ENCODE data around the gene TRAPPC2L. TPM values are rescaled to one million over a fixed set of nuclear protein-coding genes. Genes with fewer than 3 reads are reported as not detected.

TRAPPC2L gene
- total RNA-seq, 1 donor from 2014 or later: 52.7 TPM

GRCh38 chr16:88863426-88863825 lies 6.5 kb downstream of the TRAPPC2L start:
- Histone ChIP-seq H3K36me3 (peaks cover 34% of the 10 kb centered on the region), H3K27ac (replicated peaks) (no peak overlapping the region), H3K4me1 (peaks cover 4% of the 10 kb centered on the region), H3K4me3 (no peak overlapping the region), H3K27me3 (ENCODE audit: low read depth) (peaks cover 9% of the 10 kb centered on the region), H3K9me3 (replicated peaks) (no peaks in the 10 kb centered on the region)
- DNase-seq: no peak
- intact Hi-C loops (cut with micrococcal nuclease): no loop called here
- TF ChIP-seq CTCF (IDR thresholded peaks at IDR 0.05; ENCODE audit: borderline replicate concordance): no peak

GRCh38 chr16:88864099-88864498 lies 7.2 kb downstream of the TRAPPC2L start:
- Histone ChIP-seq H3K27me3 (ENCODE audit: low read depth) (peaks cover 9% of the 10 kb centered on the region), H3K4me3 (no peak overlapping the region), H3K4me1 (no peaks in the 10 kb centered on the region), H3K36me3 (peaks cover 34% of the 10 kb centered on the region), H3K27ac (replicated peaks) (no peak overlapping the region), H3K9me3 (replicated peaks) (no peaks in the 10 kb centered on the region)
- intact Hi-C loops (cut with micrococcal nuclease): no loop called here
- no peak for TF ChIP-seq CTCF (IDR thresholded peaks at IDR 0.05; ENCODE audit: borderline replicate concordance)
- DNase-seq: no peak

GRCh38 chr16:88864521-88864920 lies 7.6 kb downstream of the TRAPPC2L start:
- no peaks in the 10 kb centered on the region for H3K4me1 ChIP-seq
- no peak for DNase-seq
- H3K4me3 ChIP-seq: no peak overlapping the region
- H3K27me3 ChIP-seq (ENCODE audit: low read depth): peaks cover 9% of the 10 kb centered on the region
- intact Hi-C loops (cut with micrococcal nuclease): no loop called here
- TF ChIP-seq CTCF (IDR thresholded peaks at IDR 0.05; ENCODE audit: borderline replicate concordance): no peak
- peaks cover 30% of the 10 kb centered on the region for H3K36me3 ChIP-seq
- H3K9me3 ChIP-seq (replicated peaks): no peaks in the 10 kb centered on the region
- H3K27ac ChIP-seq (replicated peaks): no peak overlapping the region

- no peak for DNase-seq
- Histone ChIP-seq H3K36me3 (peaks cover 22% of the 10 kb centered on the region), H3K4me1 (peaks cover 2% of the 10 kb centered on the region), H3K27me3 (ENCODE audit: low read depth) (peaks cover 11% of the 10 kb centered on the region), H3K4me3 (no peak overlapping the region), H3K27ac (replicated peaks) (no peak overlapping the region), H3K9me3 (replicated peaks) (no peaks in the 10 kb centered on the region)
- intact Hi-C loops (cut with micrococcal nuclease): no loop called here
- no peak for TF ChIP-seq CTCF (IDR thresholded peaks at IDR 0.05; ENCODE audit: borderline replicate concordance)
These were observed 8.4 kb downstream of the TRAPPC2L start for GRCh38 chr16:88865310-88865709.

- H3K9me3 ChIP-seq (replicated peaks): no peaks in the 10 kb centered on the region
- peaks cover 6% of the 10 kb centered on the region for H3K4me1 ChIP-seq
- H3K27ac ChIP-seq (replicated peaks): no peak overlapping the region
- H3K36me3 ChIP-seq: peaks cover 18% of the 10 kb centered on the region
- TF ChIP-seq CTCF (IDR thresholded peaks at IDR 0.05; ENCODE audit: borderline replicate concordance): no peak
- intact Hi-C loops (cut with micrococcal nuclease): no loop called here
- H3K27me3 ChIP-seq (ENCODE audit: low read depth): peaks cover 11% of the 10 kb centered on the region
- DNase-seq: no peak
- H3K4me3 ChIP-seq: no peak overlapping the region
These were observed 8.8 kb downstream of the TRAPPC2L start for GRCh38 chr16:88865742-88866141.
